Right hindlimb (tissue), 1 donor: ENCODE results near the gene ELK4.
A peak's percentile ranks its signal among the peaks of the same experiment; 100 is the strongest.

ENCODE experiments used
- DNase-seq: peaks from one replicate; pipeline ENCODE4 v3.0.0-alpha.2; 2018

Gene ELK4

DNA sequence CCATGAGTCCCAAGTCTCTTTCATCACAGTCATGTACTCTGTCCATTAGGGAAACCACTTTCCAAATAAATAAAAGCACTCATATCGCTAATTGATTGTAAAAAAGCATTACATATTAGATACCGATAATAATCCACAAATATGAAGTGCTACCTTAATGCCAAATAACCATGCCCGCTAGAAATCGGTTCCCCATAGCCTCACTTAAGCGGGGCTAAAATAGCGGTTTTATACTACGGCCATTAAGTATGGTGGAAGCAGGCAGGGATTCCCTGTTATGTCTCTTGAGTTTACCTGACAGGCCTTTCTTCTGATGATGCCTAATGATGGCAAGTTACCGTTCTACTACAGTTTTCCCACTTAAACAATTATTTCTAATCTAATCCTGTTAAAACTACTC lies 3.9 kb downstream of the ELK4 start:
- no peak for DNase-seq

DNA sequence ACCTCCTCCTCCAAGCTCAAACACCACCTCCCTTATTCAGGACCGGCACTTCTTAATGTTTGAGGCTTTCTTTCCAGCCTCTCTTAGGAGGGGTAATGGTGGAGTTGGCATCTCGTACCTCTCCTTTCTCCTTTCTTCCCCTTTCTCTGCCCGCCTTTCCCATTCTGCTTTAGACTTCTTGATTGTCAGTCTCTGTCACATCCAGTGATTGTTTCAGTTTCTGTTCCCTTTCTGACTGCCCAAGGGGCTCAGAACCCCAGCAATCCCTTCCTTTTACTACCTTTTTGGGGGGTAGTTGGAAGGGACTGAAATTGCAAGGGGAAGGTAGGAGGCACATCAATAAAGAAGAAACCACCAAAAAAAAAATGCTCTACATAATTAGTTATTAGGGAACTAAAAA lies 5.6 kb downstream of the ELK4 start:
- DNase-seq, result no peak

DNA sequence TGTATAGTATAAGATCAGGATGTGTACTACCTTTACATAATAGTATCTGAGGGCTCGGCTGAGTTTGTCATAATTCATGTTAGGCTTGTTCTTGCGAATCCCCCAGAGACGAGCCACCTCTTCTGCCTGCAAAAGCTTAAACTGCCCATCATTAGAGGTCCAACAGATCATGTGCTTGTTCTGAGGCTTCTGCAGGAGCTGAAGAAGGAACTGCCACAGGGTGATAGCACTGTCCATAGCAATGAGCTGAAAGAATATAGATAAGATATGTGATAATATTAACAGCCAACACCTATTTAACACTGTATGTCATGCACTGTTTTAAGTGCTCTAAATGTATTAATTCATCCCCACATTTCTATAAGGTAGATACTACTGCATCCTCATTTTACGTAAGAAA lies 8.2 kb downstream of the ELK4 start:
- DNase-seq, result no peak

DNA sequence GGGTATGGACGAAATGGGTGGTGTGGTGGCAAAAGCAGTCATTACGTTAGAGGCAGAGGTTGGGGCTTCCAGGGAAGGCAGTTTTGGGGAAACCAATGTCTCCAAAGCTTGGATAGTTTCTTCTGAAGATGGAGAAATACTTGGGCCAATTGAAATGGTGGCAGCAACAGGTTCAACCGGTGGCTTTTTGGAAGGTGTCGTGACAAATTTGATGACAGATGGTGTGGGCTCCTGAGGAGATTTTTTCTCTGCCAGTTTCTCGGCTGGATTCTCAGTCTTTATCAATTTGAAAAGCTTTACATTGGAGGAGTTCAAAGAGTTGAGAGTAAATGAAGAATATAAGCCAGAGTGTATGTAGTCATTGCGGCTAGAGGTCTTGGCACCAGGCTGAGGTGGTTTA lies 11.5 kb downstream of the ELK4 start:
- no peak for DNase-seq

DNA sequence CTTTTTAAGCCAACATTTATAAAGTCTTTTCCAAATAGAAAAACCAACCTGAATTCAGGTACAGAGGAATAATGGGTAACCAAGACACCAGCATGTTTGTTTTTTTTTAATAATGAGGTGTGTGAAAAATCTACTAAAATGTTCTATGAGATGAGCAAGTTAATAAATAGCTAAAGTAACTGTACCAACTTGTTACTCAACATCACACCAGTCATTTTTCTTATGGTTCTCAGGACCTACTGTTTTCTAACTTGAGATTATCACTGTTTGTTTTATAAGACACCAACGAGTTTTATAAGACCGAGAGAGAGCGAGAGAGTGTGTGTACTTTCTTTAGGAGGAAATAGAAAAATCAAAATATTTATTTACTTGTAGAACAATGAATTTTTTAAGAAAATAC lies 12.4 kb downstream of the ELK4 start:
- DNase-seq, result no peak

DNA sequence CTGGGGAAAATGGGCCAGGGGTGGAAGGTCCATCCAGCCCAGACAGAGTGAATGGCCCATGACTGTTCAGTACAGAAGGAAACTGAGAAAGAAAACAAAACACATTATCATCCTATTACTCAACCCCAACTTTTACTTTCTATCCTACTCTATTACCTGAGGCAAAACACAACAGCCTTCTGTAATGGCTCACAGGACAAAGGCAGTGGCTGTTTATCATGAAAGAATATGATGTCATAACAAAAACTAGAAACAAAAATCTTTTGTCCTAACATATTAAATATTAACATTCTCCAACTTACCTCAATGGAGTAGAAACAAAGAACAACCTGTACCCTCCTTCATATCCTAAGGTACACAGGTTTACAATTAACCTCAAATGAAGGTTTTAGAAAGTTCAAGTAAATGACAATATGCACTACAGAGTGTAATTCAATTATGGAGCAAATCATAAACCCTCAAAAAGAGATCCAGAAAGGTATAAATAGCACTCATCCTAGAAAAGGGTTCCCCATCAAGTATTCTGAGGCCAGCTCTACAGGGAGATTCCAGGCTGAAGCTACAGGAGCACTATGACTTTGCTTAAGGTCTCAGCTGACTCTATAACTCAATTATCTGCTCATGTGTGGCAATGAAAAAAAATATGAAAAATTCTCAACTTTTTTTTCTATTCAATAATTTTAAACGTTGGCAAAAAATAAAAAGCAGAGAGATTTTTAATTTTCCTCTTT lies 15.1 kb downstream of the ELK4 start:
- no peak for DNase-seq

DNA sequence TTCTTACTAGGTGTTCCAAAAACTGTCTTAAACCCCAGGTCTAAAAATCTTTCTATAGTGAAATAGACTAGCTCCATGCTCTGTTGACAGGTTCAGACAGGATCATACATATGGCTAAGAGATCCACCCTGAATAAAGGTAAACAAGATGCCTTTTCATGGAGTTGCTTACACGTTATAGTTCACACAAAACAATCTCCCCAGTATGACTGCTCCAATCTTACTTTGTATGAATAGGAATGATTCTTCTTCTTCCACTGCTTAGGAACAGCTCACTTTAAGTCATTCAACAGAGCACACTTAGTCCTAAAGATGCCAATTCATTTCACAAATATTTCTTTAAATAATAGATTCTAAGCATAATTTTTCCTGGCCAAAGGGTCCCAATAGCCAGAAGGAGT lies 16.0 kb downstream of the ELK4 start:
- no peak for DNase-seq

DNA sequence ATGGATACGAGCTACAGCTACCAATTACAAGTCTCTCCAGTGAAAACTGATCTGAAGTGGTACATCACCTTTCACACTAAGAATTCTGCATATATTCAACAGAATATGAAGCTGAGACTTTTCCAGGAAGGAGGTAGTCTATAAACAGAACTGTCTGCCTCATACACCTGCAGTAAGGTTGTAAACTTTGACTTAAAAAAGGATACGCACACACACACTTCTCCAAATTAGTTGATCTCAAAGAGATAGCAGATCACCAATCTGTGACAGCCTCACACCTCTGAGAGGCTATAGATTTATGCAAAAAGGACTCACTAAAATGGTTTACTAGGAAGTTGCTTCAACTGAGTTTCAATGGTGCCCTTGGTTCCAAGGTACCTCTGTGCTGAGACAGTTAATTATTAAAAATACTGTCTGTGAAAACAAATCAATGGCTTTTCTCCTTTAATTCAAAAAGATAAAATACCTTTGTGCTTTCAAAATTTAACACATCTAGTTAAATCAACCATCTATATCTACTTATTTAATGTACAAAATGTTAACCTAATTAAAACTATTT lies 17.9 kb downstream of the ELK4 start:
- DNase-seq, result no peak

DNA sequence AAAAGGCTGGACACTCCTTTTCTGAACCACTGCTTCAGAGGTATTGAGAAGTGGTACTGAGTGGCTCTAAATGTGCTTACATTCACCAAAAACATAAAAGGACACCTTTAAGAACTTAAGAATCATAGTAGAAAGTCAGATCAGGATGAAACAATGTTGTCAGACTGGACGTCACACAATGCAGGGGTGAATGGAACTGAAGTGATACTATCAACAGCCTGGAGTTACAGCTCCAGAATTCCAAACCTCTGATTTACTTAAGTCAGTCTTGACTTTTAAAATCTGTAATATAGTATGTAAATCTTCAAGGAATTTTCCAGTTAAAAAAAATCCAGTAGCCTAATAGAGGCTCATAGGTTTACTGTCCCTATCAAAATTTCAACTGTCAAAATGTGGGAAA lies 19.3 kb downstream of the ELK4 start:
- no peak for DNase-seq

DNA sequence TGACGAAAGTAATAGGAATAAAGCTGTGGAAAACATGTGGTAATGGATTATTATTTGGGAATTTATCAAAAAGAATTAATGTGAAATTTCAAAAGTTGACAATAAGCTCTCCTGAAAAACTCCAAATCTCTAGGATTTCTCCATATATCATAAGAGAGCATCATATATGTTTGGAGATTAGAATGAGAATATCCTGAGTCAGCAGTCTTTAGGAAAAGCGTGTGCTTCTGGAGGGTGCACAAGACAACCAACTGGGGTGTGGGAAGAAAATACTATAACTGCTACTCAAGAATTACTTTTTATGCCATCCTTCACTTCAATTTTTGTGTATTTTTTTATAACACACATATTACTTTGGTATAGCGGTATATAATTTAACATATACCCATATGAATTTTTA lies 19.7 kb downstream of the ELK4 start:
- DNase-seq, result no peak

DNA sequence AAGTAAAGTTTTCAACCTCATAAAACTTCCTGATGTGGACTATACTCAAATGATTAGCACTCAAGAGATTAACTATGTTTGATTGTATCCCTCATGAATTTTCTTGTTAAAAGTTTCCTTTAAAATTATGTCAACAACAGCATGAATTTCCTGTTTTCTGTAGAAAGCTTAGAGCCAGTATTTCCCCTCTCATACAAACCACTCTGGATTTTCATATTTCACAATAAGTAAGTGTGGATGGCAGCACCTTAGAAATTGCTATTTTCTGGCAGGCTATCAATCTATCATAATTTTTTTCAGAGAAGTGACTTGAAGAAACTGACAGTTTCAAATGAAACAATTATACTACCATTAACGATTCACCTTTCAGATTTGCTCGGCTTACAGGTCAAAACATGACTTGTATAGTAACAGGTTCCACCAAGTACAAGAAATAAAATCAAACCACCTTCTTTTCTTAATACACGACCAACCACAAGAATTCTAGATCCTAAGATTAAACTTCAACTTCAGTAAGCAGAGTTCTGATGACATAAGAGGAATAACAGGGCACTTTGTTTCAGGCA lies 20.8 kb downstream of the ELK4 start:
- no peak for DNase-seq

DNA sequence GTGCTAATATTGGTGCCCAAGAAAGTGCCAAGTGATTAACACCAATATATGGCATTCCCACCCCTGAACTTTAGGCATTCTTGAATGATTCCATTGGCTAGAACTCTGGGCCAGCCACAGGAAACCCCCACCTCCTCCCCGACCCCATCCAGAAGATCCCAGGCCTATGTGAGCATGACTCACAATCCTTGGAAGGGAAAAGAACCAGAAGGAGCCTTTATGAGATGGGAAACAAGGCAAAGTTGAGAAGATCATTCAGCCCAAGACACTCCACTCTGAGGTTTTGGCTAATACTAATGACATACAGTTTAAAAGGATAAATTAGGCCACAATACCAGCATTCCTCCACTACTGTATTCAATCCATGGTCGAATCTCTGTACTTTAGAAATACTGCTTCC lies 21.8 kb downstream of the ELK4 start:
- DNase-seq, result no peak

DNA sequence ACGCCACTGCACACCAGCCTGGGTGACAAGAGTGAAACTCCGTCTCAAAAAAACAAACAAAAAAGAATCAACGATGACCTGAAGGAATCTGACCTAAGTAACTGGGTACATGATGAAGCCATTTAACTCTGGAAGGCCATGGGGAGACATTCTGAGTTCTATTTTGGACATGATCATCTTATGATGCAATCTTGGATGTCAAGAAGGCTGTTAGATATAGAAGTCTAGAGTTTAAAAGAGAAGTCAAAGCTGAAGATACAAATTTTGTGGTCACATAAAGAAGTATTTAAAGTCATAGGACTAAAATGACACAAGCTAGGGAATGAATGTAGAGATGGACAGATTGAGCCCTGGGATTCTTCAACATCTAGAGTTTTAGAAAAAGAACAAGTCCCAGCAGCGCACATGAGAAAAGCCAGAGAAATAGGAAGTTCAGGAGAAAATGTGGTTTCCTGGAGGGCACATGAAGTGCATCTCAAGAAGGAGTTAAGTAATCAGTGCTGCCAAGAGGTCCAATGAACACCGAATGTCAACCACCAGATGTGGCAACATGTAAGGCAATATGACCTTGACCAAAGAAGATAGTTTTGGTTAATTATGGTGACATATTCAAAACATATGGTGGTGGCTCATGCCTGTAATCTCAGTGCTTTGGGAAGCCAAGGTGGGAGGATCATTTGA lies 26.8 kb downstream of the ELK4 start:
- DNase-seq, result no peak

DNA sequence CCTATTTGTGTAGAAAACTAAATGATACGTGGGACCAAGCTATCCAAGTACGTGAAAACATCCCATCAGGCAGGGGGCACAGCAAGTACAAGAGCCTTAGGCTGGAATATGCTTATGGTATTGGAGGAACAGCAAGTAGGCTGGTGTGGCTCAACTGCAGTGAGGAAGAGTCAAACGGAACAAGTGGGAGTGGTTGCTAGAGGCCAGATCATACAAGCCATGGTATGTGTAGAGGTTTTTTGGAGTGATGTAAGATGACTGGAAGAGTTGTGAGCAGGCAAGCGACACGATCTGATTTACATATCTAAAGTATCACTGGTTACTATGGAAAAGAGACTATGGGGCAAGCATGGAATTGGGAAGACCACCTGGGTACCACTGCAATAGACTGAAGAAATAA lies 27.8 kb downstream of the ELK4 start:
- DNase-seq, result no peak

DNA sequence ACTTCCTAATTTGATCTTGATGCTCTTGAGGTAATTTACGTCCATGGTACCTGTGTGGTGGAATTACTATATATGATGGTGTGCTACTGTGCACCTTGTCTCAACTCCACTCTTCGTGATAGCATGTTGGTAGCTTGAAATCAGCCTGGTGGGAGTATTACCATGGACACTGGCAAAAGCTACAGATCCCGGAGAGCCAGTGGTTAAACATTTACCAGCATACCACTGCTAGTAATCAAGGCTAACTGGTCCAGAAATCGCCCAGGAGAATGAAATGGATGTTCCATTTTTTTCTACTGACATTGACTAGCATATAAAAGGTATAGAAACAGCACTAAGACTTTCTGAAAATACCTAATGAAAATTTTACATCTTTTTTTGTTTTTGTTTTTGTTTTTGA lies 30.6 kb downstream of the ELK4 start:
- DNase-seq, result no peak

DNA sequence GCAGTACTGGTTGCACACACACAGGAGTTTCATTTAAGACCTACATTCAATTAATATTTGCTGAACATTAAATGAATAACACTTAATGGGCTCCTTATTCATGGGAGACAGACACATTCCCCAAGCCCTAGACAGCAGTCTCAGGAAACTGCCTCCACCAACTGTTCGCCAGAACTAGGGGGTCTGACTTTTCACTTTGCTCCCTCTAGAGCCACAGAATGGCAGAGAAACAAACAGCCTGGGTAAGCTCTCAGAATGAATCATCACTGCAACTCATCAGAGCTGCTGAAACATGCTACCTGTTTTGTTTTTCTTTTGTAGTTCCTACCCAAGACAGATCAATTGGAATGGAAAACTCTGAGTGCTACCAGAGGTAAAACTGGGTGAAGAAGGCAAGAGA lies 31.7 kb downstream of the ELK4 start:
- no peak for DNase-seq

DNA sequence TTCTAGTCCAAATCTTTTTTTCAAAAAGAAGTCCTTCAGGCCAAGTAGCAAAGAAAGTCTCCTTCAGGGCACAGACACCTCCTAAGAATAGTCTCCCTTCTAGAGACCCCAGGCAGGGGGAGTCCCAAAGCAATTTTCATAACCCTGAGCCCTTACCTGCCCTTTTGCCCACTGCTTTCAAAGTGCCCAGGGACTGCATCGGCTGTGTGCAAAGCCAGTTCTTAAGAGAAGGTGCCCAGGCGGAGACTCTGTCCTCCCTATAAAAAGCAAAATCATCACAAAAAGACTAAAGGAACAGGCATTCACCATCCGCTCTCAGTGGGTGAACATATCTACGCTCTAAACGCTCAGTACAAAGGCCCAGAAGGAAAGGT lies 32.2 kb downstream of the ELK4 start:
- DNase-seq, result no peak

DNA sequence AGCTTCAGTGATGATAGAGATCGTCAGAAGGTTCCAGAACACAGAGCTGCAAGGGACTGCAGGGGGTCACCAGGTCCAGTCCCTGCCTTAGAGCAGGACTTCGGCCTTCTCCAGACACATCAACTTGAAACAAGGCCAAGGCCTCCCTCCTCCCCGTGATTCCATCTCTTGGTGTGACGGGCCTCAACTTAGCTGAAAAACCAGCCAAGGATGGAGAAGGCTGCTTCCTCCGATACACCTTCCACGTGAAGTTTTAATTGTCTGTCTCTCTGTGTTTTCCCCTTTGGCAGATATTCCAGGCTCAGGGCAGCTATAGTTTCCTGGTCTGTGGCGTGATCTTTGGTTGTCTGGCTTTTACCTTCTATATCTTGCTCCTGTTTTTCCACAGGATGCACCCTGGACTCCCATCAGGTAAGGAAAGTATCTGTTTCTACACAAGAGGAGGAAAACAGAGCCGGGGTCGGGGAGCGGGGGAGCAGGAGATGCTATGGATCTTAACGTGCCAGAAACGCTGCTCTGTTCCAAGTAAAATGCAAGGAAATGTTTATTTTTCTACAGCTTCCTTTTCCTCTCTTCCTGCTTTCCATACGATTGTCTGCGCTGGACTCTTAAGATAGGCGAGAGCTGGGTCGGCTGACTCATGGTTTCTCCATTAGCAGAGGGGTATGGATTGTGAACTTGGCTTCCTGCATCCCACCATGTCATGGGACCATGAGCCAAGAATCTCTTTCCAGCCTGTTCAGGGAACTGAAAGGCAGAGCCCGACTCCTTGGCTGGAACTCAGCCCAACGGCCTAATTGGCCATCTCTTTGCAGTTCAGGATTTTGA lies 32.8 kb downstream of the ELK4 start:
- DNase-seq, result peak; percentile 93

DNA sequence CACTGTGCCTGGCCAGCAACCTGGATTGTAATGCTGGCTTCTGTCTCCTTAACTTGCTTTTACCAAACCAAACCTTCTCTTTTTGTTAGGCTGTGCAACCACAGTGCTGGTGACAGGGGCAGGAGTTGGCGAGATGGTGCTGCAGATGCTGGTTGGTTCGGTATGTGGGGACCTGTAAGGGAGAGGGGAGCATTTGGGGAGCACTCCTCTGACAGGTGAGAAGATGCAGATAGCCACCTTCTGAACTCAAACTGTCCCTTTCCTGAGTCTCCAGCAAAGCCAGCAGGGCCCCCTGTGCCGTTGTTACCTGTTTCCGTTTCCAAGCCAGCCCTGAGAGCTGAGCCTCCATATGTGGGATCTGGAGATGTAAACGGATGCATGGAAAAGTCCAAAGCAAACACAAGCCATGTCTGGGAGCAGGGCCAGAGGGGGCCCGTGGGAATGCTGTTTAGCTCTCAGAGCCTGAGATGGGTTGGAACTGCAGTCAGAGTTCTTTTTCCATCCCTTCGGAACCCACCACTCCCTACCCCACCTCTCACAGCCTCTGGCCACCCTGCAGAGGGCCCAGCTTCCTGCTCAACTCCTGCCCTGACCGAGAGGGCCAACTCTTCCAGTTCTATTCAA lies 34.0 kb downstream of the ELK4 start:
- DNase-seq, result peak; percentile 94

DNA sequence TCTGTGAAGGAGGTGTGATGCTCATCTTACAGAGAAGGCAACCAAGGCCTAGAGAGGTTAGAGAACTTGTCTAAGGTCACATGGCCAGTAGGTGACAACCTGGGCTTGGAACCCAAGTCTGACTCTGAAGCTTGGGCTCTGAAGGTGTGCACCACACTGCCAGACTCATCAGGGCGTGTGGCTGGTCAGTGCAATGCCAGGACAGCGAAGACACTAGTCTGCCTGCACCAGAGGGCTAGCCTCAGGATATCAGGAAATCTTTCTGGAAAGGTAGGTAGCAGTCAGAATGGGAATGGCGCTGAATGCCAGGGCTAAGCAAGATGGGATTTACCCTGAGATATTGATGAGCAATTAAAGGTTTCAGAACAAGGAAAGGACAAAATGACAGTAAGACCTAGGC lies 34.9 kb downstream of the ELK4 start:
- no peak for DNase-seq

DNA sequence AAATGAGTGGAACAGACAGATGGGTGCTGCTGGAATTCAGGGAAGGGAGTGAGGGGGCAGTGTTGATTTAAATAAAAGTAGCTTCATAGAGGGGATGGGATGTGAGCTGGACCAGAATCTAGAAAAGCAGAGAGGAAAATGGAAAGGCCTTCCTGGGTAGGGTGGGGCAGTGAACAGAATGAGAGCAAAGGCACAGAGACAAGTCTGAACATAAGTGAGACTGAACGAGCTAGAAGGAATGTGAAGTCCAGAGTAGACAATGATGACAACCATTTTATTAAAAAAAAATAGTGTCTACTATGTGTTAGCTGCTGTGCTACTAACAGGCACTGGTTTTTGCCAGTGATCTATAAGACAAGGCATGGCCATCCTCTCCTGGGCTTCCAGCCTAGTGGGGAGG lies 36.0 kb downstream of the ELK4 start:
- DNase-seq, result no peak

DNA sequence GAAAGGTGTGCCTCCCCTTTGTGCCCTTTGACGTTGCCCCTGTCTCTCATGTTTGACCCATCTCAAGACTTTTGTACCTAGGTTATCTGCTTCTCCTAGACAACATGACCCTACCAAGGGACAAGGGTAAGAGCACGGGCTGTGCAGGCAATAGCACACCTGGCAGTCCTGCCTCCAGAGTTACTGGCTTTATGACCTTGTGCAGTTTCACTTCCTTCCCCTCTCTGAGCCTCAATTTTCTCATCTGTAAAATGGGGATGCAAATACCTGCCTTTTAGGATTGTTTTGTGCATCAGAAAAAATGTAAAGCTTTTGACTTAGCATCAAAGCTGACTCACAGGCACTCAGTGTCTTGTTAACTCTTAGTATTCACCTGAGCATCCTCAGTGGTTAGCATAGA lies 36.4 kb downstream of the ELK4 start:
- DNase-seq, result no peak

DNA sequence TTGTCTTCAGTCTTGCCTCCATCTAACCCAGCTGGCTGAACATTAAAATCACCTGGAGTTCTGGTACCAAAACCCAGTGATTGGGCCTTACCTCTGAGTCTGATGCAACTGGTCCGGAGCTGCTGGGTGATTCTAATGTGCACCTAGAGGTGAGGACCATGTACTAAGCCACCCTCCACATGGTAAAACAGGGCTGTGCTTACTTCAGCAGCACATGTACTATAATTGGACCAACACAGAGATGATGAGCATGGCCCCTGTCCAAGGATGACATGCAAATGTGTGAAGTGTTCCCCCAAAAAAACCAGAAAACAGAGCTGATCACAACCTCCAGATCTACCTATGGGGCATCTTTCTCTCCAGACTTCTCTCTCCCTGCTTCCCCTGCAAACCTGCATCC lies 37.0 kb downstream of the ELK4 start:
- DNase-seq, result no peak
